HEK293T (cell line): ENCODE measurements around the gene HENMT1.

Source experiments
- BHLHE40 ChIP-seq: fragments of 450-650 bp; IDR thresholded peaks from 2 replicates; pipeline ENCODE4 v1.6.1; 2016; ENCODE audit warnings: mild to moderate bottlenecking, moderate library complexity, borderline replicate concordance
- ELF4 ChIP-seq: fragments of 450-650 bp; IDR thresholded peaks from 2 replicates; pipeline ENCODE4 v1.6.1; 2017; ENCODE audit warnings: antibody characterized with exemption
- FOXA1 ChIP-seq: fragments of 450-650 bp; IDR thresholded peaks from 2 replicates; pipeline ENCODE4 v1.6.1; 2016; ENCODE audit warnings: mild to moderate bottlenecking
- FOXK2 ChIP-seq: fragments of 450-650 bp; IDR thresholded peaks from 2 replicates; pipeline ENCODE4 v1.6.1; 2016; ENCODE audit warnings: mild to moderate bottlenecking
- FOXM1 ChIP-seq: fragments of 450-650 bp; IDR thresholded peaks from 2 replicates; pipeline ENCODE4 v1.6.1; 2017; ENCODE audit warnings: mild to moderate bottlenecking, borderline replicate concordance
- HDGF ChIP-seq: fragments of 450-650 bp; IDR thresholded peaks from 2 replicates; pipeline ENCODE4 v1.6.1; 2017; ENCODE audit warnings: antibody characterized with exemption, borderline replicate concordance
- L3MBTL2 ChIP-seq: fragments of 450-650 bp; conservative IDR thresholded peaks from 2 replicates; pipeline ENCODE4 v1.6.1; 2016; ENCODE audit warnings: mild to moderate bottlenecking
- LEF1 ChIP-seq: fragments of 450-650 bp; IDR thresholded peaks from 2 replicates; pipeline ENCODE4 v1.6.1; 2017; ENCODE audit warnings: mild to moderate bottlenecking, borderline replicate concordance
- SP1 ChIP-seq: fragments of 450-650 bp; IDR thresholded peaks from 2 replicates; pipeline ENCODE4 v1.6.1; 2017
- SUZ12 ChIP-seq: fragments of 450-650 bp; IDR thresholded peaks from 2 replicates; pipeline ENCODE4 v1.6.1; 2016; ENCODE audit warnings: mild to moderate bottlenecking
- ZNF384 ChIP-seq: fragments of 450-650 bp; IDR thresholded peaks from 2 replicates; pipeline ENCODE4 v1.6.1; 2016

DNA sequence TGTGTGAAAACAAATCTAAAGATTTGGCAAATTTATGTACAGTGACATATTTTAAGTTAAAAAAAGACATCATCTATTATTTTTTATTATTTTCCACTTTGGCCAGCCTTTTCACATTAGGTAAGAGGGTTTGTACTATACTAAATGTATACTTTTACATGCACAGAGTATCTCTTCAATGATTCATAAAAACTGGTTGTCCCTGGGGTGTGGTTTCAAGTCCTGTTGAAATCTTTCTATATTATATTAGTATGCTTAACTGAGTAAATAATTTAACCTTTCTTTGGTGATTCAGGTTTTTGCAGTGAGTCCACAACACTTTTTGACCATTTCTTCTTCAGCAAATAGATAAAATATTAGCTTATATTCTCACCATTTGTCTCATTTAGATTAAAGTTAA is 55.3 kb downstream of the HENMT1 start:
- TF ChIP-seq LEF1 (no peak), ZNF384 (no peak), L3MBTL2 (no peak), HDGF (no peak), BHLHE40 (no peak), FOXK2 (no peak), FOXM1 (no peak), SP1 (no peak), FOXA1 (no peak), SUZ12 (no peak), ELF4 (no peak)
